K562 (cell line): ENCODE results near the gene COPA. TPM values are rescaled to one million over a fixed set of nuclear protein-coding genes. Genes with fewer than 3 reads are reported as not detected.

Source experiments
- ATAC-seq: fragments of 200-7000 bp; cut with Tn5 transposase; 3 replicates; pipeline ENCODE4 v1.9.1; 2020; ENCODE audit warnings: moderate library complexity
- BruUV-seq: library from RNA; stranded (reverse); fragments of 400-500 nt; replicated peaks from 2 replicates; lab custom pipeline; 2021; lab: Mats Ljungman, UMichigan
- CTCF ChIA-PET: fragments of 300-600 bp; formaldehyde crosslinking; extraction: SDS; loops from one replicate; lab custom pipeline; 2021; ENCODE audit warnings: low intra/inter-chr PET ratio; lab: Yijun Ruan, JAX
- POLR2A ChIA-PET: fragments of 300-600, 350-650 bp; sonication (Branson Sonifier 250); formaldehyde crosslinking; extraction: SDS; loops from one replicate; lab custom pipeline; 2021; ENCODE audit warnings: antibody characterized with exemption, inconsistent platforms; lab: Yijun Ruan, JAX
- DNase-seq, 4 experiments: peaks; one replicate each; pipeline versions ENCODE4 v3.0.0 to v3.0.0-alpha.2; 2011 to 2018; ENCODE audit warnings: low spot score in 3 of 4, mixed read lengths in 3 of 4; ENCODE audit errors: extremely low read depth in 1 of 4
- FAIRE-seq: peaks from 2 replicates; lab custom pipeline; 2011; peaks lifted over from hg19 to GRCh38; lab: Jason Lieb, UNC
- H2AFZ ChIP-seq: 2 replicates; pipeline ENCODE4 v1.6.0; 2011; ENCODE audit warnings: low read depth, low read length, control low read depth, inconsistent platforms
- H3K27ac ChIP-seq: fragments of 200-600 bp; 3 replicates; pipeline ENCODE4 v1.8.0; 2011; ENCODE audit warnings: low read depth, mild to moderate bottlenecking, control low read depth, inconsistent platforms, low read length, moderate library complexity, mixed read lengths; ENCODE audit errors: extremely low read depth
- H3K27me3 ChIP-seq, 2 experiments: fragments of 300-600 bp in 1 of 2; 2 replicates in 1 of 2; 3 replicates in 1 of 2; pipeline versions ENCODE4 v1.6.0 to v1.8.0; 2011; ENCODE audit warnings: inconsistent platforms in 2 of 2, low read length in 2 of 2, mild to moderate bottlenecking in 1 of 2, mixed read lengths in 1 of 2, moderate library complexity in 1 of 2; ENCODE audit not compliant: control insufficient read depth in 2 of 2, insufficient read depth in 2 of 2
- H3K36me3 ChIP-seq: fragments of 300-600 bp; 3 replicates; pipeline ENCODE4 v1.8.0; 2011; ENCODE audit warnings: mild to moderate bottlenecking, low read length, inconsistent platforms; ENCODE audit not compliant: control insufficient read depth, insufficient read depth
- H3K4me1 ChIP-seq, 2 experiments: fragments of 200-600 bp in 1 of 2; replicated peaks in 1 of 2; 2 replicates in 1 of 2; 3 replicates in 1 of 2; pipeline versions ENCODE4 v1.5.1 to v1.8.0; 2011; ENCODE audit warnings: inconsistent platforms in 2 of 2, low read length in 2 of 2, mild to moderate bottlenecking in 1 of 2, mixed read lengths in 1 of 2, moderate library complexity in 1 of 2; ENCODE audit not compliant: control insufficient read depth in 2 of 2, insufficient read depth in 2 of 2
- H3K4me2 ChIP-seq: 2 replicates; pipeline ENCODE4 v1.6.1; 2011; ENCODE audit warnings: low read length, control low read depth, inconsistent platforms, mixed read lengths; ENCODE audit not compliant: insufficient read depth
- H3K4me3 ChIP-seq: fragments of 200-600 bp; sonication (generic), shearing (Covaris generic); 2 replicates; pipeline ENCODE4 v1.5.1; 2016; ENCODE audit warnings: control low read depth, inconsistent platforms
- H3K79me2 ChIP-seq: fragments of 200-600 bp; 3 replicates; pipeline ENCODE4 v1.8.0; 2011; ENCODE audit warnings: low read length, inconsistent platforms; ENCODE audit not compliant: control insufficient read depth, insufficient read depth
- H3K9ac ChIP-seq, 2 experiments: 2 replicates each; pipeline versions ENCODE4 v1.6.0 to v1.6.1; 2011; ENCODE audit warnings: low read depth in 2 of 2, low read length in 2 of 2, control low read depth in 1 of 2, inconsistent platforms in 1 of 2, mild to moderate bottlenecking in 1 of 2, mixed read lengths in 1 of 2; ENCODE audit not compliant: insufficient read depth in 1 of 2
- H3K9me1 ChIP-seq: one replicate; pipeline ENCODE4 v1.6.0; 2011; ENCODE audit warnings: inconsistent platforms, mild to moderate bottlenecking, low read length, moderate library complexity; ENCODE audit not compliant: control insufficient read depth, insufficient read depth
- H3K9me3 ChIP-seq: replicated peaks from 2 replicates; pipeline ENCODE4 v1.5.1; 2011; ENCODE audit warnings: low read depth, low read length, inconsistent platforms; ENCODE audit not compliant: control insufficient read depth, insufficient read depth
- H4K20me1 ChIP-seq: replicated peaks from 2 replicates; pipeline ENCODE4 v1.6.1; 2011; ENCODE audit warnings: low read length, inconsistent platforms, mixed read lengths; ENCODE audit not compliant: control insufficient read depth, insufficient read depth
- MCM2 ChIP-seq: fragments of 450-650 bp; IDR thresholded peaks from 2 replicates; pipeline ENCODE4 v1.6.1; 2017; ENCODE audit warnings: low read depth, mild to moderate bottlenecking
- NCOA6 ChIP-seq: fragments of 450-650 bp; IDR thresholded peaks from 2 replicates; pipeline ENCODE4 v1.6.1; 2017; ENCODE audit warnings: mild to moderate bottlenecking
- POLR2H ChIP-seq: IDR thresholded peaks from 2 replicates; pipeline ENCODE4 v1.6.1; 2016; ENCODE audit warnings: missing genetic modification characterization, low read depth, mild to moderate bottlenecking, control low read depth, missing compliant biosample characterization, moderate library complexity
- TAF15 ChIP-seq: fragments of 200-400 bp; formaldehyde crosslinking; IDR thresholded peaks from 2 replicates; pipeline ENCODE4 v1.6.1; 2017; ENCODE audit warnings: mild to moderate bottlenecking, low read depth, low read length, moderate library complexity
- TAL1 ChIP-seq: fragments of 450-650 bp; IDR thresholded peaks from 2 replicates; pipeline ENCODE4 v1.6.1; 2016; ENCODE audit warnings: mild to moderate bottlenecking
- TCF3 ChIP-seq: sonication (generic); formaldehyde crosslinking; IDR thresholded peaks from 2 replicates; pipeline ENCODE4 v1.4.0; 2020; ENCODE audit warnings: mild to moderate bottlenecking, missing genetic modification reagents
- TFE3 ChIP-seq: fragments of 450-650 bp; formaldehyde crosslinking; IDR thresholded peaks from 2 replicates; pipeline ENCODE4 v1.4.0; 2020; ENCODE audit warnings: mild to moderate bottlenecking, mixed read lengths
- THRB ChIP-seq: fragments of 450-650 bp; formaldehyde crosslinking; conservative IDR thresholded peaks from 2 replicates; pipeline ENCODE4 v1.4.0; 2022; ENCODE audit warnings: mild to moderate bottlenecking, missing genetic modification characterization
- ZNF668 ChIP-seq: fragments of 250-450 bp; sonication (Bioruptor Pico); IDR thresholded peaks from 2 replicates; pipeline ENCODE4 v1.8.0; 2022; ENCODE audit warnings: mild to moderate bottlenecking, inconsistent platforms
- in situ Hi-C: fragments of 300-500 bp; cut with MboI; formaldehyde crosslinking; loops from 4 replicates; pipeline ENCODE4 v1.15.0; 2018; ENCODE audit warnings: inconsistent platforms, mixed read lengths
- intact Hi-C: fragments of 100-400 bp; cut with micrococcal nuclease; formaldehyde crosslinking; loops from 2 replicates; pipeline ENCODE4 v1.14.2; 2022
- polyA plus RNA-seq, 8 experiments: library from polyadenylated mRNA; depleted of rRNA in 4 of 8; stranded (reverse) in 5 of 8; unstranded in 3 of 8; fragments of >200 nt; fragmentation: Nextera tagmentation in 2 of 8; fragmentation: Illumina TruSeq in 1 of 8; extraction: Ambion mirVana in 2 of 8; extraction: Trizol in 1 of 8; gene quantifications; 2 replicates each; pipeline versions ENCODE4 v1.2.1 to v1.2.3, GENCODE V29; 2011 to 2014; ENCODE audit warnings: inconsistent platforms in 1 of 8, missing spikeins in 1 of 8
- total RNA-seq, 7 experiments: library from RNA; depleted of rRNA in 6 of 7; stranded (reverse); fragments of >200 nt in 6 of 7; fragmentation: Illumina TruSeq in 2 of 7; extraction: Trizol in 2 of 7; gene quantifications; 2 replicates each; pipeline versions ENCODE4 v1.2.1 to v1.2.3, GENCODE V29; 2011 to 2021; ENCODE audit warnings: low replicate concordance in 1 of 7

Gene COPA
- total and polyA plus RNA-seq, 9 of the 15 experiments (the other 6 are each of a cell fraction or from before 2014, with no cell fraction given), result 49.8 to 222 (median 110) TPM

GRCh38 chr1:160243767-160244166 lies 99.3 kb downstream of the COPA start:
- Histone ChIP-seq H4K20me1 (peaks cover 8% of the 10 kb centered on the region; the same call in 1 of the 2 replicates), H3K9me1 (no peaks in the 10 kb centered on the region), H3K4me1 (peaks cover 0 to 3% of the 10 kb centered on the region in 2 experiments; a peak in 1 of 5 replicates), H3K27me3 (no peaks in the 10 kb centered on the region), H2AFZ (no peak overlapping the region), H3K79me2 (peaks cover 37% of the 10 kb centered on the region), H3K4me2 (no peak overlapping the region)
- BruUV-seq, result no TSS peak
- CTCF ChIA-PET, result no interaction called here
- DNase-seq, result no peak
- TF ChIP-seq TFE3 (CRISPR knock-in tag) (no peak), MCM2 (no peak), TAL1 (no peak), POLR2H (tag) (no peak), ZNF668 (CRISPR knock-in tag) (no peak), THRB (CRISPR knock-in tag) (no peak), NCOA6 (no peak), TAF15 (no peak), TCF3 (CRISPR knock-in tag) (no peak)
- TF ChIP-seq, all 486 proteins: peak for 0
- intact Hi-C loops, result no loop called here
- H3K4me3 ChIP-seq, result no peak overlapping the region
- H3K9me3 ChIP-seq, result no peaks in the 10 kb centered on the region
- no peak overlapping the region for H3K9ac ChIP-seq
- in situ Hi-C loops, result no loop called here
- FAIRE-seq (no peak), ATAC-seq (no peak)
- POLR2A ChIA-PET, result interaction anchor here (0.6 to 1.3 kb wide), 6 partner anchors 9 to 101 kb away, joined by 3 to 4 read pairs (median 3); no protein-coding TSS in a partner anchor
- H3K36me3 ChIP-seq, result peaks cover 57% of the 10 kb centered on the region
- no peak overlapping the region for H3K27ac ChIP-seq
